Measurements from ENCODE around the gene TOP2A. TPM values are rescaled to one million over a fixed set of nuclear protein-coding genes. Genes with fewer than 3 reads are reported as not detected.

Gene TOP2A
- total RNA-seq, 4 donors from 2014 or later, result 0.75 to 8.5 (median 3.7) TPM

- no peak for TF ChIP-seq CTCF (IDR thresholded peaks at IDR 0.05; ENCODE audit: low read depth)
Observed at GRCh38 chr17:40350689-40351358, 66.9 kb downstream of the TOP2A start.

DNA sequence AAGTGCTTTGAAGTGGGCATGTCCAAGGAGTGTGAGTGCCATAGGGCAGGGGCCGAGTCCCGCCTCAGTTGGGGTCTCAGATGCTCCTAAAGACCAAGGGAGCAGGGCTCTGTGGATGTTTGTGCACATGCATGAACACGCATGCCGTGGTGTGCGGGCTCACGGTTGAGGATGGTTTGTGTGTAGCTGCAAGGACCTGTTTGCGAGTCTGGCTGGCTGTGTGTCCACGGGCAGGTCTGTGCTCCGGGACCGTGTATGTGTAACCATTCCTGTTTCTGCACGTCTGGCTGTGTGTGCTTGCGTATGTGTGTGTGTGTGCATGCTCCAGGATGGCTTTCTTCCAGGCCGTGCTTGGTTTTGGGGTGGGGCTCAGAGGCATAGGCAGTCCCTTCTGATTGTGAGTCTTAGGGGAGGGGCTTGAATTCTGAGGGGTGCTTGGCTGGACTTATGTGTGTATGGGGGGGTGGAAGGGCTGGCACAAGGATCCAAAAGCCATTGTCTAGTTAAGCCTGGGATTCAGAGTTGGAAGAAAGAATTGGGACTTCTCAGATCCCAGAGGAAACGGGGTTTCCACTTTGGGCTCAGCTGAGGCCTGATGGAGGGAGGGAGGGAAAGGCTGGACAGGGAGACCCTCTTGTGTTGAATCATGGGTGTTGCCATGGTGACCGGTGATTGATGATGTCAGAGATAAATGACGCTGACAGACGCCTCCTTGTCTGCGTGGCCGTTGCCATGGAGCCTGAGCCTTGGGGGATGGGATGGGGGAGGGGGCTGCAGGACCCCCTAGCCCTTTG lies 67.6 kb downstream of the TOP2A start:
- TF ChIP-seq CTCF (IDR thresholded peaks at IDR 0.05; ENCODE audit: low read depth), result no peak

DNA sequence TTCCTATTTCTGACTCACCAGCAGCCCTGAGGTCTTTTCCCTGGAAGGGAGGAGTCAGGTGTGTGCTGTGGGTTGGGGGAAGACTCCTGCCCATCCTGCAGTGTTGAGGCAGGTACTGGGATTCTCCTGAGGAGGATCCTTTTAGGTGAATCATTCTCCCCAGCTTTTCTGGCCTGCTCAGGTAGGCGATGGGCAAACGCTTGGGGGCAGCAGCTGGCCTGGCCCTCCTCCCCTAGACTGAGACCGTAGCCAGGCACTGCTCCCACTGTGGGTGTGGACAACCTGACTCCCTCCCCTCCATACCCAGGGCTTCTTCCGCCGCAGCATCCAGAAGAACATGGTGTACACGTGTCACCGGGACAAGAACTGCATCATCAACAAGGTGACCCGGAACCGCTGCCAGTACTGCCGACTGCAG lies 68.2 kb downstream of the TOP2A start:
- no peak for TF ChIP-seq CTCF (IDR thresholded peaks at IDR 0.05; ENCODE audit: low read depth)

GRCh38 chr17:40348562-40349476 lies 68.9 kb downstream of the TOP2A start:
- no peak for TF ChIP-seq CTCF (IDR thresholded peaks at IDR 0.05; ENCODE audit: low read depth)

GRCh38 chr17:40348136-40348504 lies 69.6 kb downstream of the TOP2A start:
- TF ChIP-seq CTCF (IDR thresholded peaks at IDR 0.05; ENCODE audit: low read depth), result no peak

- TF ChIP-seq CTCF (IDR thresholded peaks at IDR 0.05; ENCODE audit: low read depth), result no peak
Observed at GRCh38 chr17:40347319-40348135, 70.2 kb downstream of the TOP2A start.
